Neural progenitor cell (in vitro differentiated cells): ENCODE data around the gene PILRB.

Experiments
- EZH2 ChIP-seq: fragments of 200-600 bp; sonication (generic); IDR thresholded peaks from 2 replicates; pipeline ENCODE4 v1.6.1; 2017; ENCODE audit warnings: antibody characterized with exemption, mild to moderate bottlenecking, moderate library complexity
- EZH2phosphoT487 ChIP-seq: fragments of 200-600 bp; sonication (generic); IDR thresholded peaks from 2 replicates; pipeline ENCODE4 v1.6.1; 2017; ENCODE audit warnings: antibody characterized with exemption
- TF ChIP-seq, protein P1 (sequence below): fragments of 200-600 bp; sonication (generic); IDR thresholded peaks from 2 replicates; pipeline ENCODE4 v1.5.1; 2017; ENCODE audit warnings: antibody characterized with exemption, mild to moderate bottlenecking

DNA sequence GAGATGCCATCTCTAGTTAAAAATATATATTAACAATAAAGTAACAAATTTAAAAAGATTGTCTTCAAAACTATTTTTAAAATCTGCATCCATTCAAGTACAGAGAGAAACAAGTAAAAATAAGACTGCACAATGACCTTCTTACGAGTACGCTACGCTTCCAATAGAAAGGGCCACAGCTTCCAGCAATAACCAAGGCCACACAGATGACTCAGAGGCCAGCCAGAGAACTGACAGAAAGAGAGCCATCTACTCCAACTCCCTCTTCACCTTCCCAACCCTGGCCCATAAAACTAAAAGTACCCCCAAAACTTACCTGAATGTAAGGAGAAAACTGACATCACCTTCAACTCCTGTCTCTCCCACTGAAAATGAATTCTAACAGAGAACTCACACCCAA lies 42.1 kb downstream of the PILRB start:
- no peak for TF ChIP-seq EZH2
- no peak for TF ChIP-seq EZH2phosphoT487
- TF ChIP-seq, protein P1, sequence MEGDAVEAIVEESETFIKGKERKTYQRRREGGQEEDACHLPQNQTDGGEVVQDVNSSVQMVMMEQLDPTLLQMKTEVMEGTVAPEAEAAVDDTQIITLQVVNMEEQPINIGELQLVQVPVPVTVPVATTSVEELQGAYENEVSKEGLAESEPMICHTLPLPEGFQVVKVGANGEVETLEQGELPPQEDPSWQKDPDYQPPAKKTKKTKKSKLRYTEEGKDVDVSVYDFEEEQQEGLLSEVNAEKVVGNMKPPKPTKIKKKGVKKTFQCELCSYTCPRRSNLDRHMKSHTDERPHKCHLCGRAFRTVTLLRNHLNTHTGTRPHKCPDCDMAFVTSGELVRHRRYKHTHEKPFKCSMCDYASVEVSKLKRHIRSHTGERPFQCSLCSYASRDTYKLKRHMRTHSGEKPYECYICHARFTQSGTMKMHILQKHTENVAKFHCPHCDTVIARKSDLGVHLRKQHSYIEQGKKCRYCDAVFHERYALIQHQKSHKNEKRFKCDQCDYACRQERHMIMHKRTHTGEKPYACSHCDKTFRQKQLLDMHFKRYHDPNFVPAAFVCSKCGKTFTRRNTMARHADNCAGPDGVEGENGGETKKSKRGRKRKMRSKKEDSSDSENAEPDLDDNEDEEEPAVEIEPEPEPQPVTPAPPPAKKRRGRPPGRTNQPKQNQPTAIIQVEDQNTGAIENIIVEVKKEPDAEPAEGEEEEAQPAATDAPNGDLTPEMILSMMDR = no peak
